Measurements from ENCODE around the gene TMEM185B.

The TMEM185B gene

DNA sequence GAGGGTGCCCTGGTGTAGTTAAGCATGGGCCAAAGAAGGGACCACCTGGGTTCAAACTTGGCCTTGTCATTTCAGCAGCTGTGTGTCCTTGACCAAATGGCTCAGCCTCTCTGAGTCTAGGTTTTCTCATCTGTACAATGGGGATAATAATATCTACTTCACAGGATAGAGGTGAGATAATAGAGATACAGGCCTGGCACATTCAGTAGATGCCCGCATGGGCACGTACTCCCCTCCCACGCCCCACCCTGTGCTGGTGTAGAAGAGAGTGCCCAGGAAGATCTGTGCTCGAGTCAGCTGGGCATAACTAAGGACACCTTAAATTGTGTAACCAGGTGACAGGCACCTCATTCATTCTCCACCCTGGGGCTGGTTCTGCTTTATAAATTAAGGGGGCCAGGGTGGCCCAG is 8.4 kb upstream of the TMEM185B start:
- Histone ChIP-seq H3K4me1 (ENCODE audit: control insufficient read depth, low read length) (peaks cover 57% of the 10 kb centered on the region), H3K4me3 (ENCODE audit: low read length) (no peak overlapping the region; the same call in 1 of the 2 replicates), H3K9me3 (ENCODE audit: control insufficient read depth, insufficient read depth, low read length) (no peaks in the 10 kb centered on the region), H4K20me1 (ENCODE audit: control insufficient read depth, insufficient read depth, low read depth, low read length) (no peaks in the 10 kb centered on the region), H3F3A (ENCODE audit: control insufficient read depth, insufficient read depth) (peaks cover 3% of the 10 kb centered on the region; the same call in 1 of the 2 replicates), H3K79me2 (ENCODE audit: control insufficient read depth, low read length) (no peaks in the 10 kb centered on the region), H3K27ac (ENCODE audit: low read depth, low read length) (no peak overlapping the region), H3K36me3 (ENCODE audit: control insufficient read depth, low read length) (no peaks in the 10 kb centered on the region), H3K27me3 (ENCODE audit: control insufficient read depth, low read length) (no peaks in the 10 kb centered on the region), H3K4me2 (ENCODE audit: low read length) (peak overlapping the region; percentile 72), H3K9me2 (replicated peaks; ENCODE audit: control insufficient read depth, low read length) (no peaks in the 10 kb centered on the region)
- TF ChIP-seq EZH2phosphoT487 (IDR thresholded peaks at IDR 0.05; ENCODE audit: borderline replicate concordance, low read length): no peak
- TF ChIP-seq, protein P1, sequence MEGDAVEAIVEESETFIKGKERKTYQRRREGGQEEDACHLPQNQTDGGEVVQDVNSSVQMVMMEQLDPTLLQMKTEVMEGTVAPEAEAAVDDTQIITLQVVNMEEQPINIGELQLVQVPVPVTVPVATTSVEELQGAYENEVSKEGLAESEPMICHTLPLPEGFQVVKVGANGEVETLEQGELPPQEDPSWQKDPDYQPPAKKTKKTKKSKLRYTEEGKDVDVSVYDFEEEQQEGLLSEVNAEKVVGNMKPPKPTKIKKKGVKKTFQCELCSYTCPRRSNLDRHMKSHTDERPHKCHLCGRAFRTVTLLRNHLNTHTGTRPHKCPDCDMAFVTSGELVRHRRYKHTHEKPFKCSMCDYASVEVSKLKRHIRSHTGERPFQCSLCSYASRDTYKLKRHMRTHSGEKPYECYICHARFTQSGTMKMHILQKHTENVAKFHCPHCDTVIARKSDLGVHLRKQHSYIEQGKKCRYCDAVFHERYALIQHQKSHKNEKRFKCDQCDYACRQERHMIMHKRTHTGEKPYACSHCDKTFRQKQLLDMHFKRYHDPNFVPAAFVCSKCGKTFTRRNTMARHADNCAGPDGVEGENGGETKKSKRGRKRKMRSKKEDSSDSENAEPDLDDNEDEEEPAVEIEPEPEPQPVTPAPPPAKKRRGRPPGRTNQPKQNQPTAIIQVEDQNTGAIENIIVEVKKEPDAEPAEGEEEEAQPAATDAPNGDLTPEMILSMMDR (IDR thresholded peaks at IDR 0.05; ENCODE audit: low read depth, low read length, poor library complexity, severe bottlenecking): no peak

DNA sequence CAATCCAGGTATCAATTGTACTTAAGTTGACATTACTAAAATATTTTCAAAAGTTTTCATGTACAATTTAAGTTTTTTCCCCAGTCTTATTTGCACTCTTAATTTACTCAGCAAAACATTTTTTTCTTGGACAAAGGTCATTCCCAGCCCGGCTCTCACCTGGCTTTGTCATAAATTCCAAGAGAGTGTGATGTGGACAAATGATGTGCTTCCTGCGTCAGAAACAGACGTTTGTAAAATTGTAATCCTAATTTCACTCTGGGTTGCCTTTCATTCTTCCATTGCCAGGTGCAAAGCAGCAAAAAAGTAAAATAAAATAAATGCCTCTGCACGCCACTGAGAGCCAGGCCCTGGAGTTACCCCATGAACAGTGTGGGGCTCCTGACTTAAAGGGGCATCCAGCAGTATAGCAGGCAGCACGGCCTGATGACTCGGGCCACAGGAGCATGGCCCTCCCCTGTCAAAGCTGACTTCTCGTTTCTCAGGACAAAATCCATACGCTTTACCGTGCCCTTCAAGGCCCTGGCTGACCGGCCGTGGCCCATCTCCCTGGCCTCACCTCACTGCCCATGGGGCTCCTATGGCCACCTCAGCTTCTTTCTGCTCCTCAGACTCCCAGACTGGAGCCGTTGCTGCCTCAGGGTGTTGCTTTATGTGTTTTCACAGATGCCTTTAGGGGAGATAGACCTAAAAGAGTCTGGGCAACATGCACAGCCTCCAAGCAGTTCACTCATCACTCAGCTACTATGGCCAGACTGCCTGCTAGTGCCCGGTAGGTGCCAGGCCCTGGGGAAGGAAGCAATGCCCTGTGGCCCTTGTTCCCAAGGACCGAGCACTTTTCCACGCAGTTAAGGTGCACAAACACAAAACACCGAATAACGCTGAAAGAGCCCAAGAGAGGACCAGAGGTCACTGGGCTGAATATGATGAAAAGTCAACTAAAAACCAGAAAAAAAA is 7.6 kb upstream of the TMEM185B start:
- H3K4me1 ChIP-seq (ENCODE audit: control insufficient read depth, low read length): peaks cover 57% of the 10 kb centered on the region
- no peak for TF ChIP-seq EZH2phosphoT487 (IDR thresholded peaks at IDR 0.05; ENCODE audit: borderline replicate concordance, low read length)
- TF ChIP-seq, protein P1 (IDR thresholded peaks at IDR 0.05; ENCODE audit: low read depth, low read length, poor library complexity, severe bottlenecking): no peak
- H3K9me3 ChIP-seq (ENCODE audit: control insufficient read depth, insufficient read depth, low read length): no peaks in the 10 kb centered on the region
- H3K27ac ChIP-seq (ENCODE audit: low read depth, low read length): no peak overlapping the region
- no peaks in the 10 kb centered on the region for H3K79me2 ChIP-seq (ENCODE audit: control insufficient read depth, low read length)
- no peak overlapping the region for H3K4me2 ChIP-seq (ENCODE audit: low read length)
- no peaks in the 10 kb centered on the region for H4K20me1 ChIP-seq (ENCODE audit: control insufficient read depth, insufficient read depth, low read depth, low read length)
- H3F3A ChIP-seq (ENCODE audit: control insufficient read depth, insufficient read depth): peaks cover 3% of the 10 kb centered on the region; the same call in 1 of the 2 replicates
- no peaks in the 10 kb centered on the region for H3K9me2 ChIP-seq (replicated peaks; ENCODE audit: control insufficient read depth, low read length)
- H3K27me3 ChIP-seq (ENCODE audit: control insufficient read depth, low read length): no peaks in the 10 kb centered on the region
- no peak overlapping the region for H3K4me3 ChIP-seq (ENCODE audit: low read length)
- no peaks in the 10 kb centered on the region for H3K36me3 ChIP-seq (ENCODE audit: control insufficient read depth, low read length)

DNA sequence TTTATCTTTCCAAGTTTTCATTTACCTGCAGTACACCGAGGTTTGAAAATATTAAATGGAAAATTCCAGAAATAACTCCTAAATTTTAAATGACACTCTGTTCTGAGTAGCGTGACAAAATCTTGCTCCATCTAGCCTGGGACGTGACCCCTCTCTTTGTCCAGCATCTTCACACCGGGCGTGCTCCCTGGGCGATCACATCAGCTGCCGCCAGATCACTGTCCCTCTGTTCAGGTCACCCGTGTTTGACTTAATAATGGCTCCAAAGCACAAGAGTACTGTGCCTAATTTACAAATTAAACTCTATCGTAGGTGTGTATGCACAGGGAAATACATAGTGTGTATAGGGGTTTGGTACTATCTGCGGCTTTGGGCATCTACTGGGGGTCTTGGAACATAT is 6.1 kb upstream of the TMEM185B start:
- Histone ChIP-seq H3K9me3 (ENCODE audit: control insufficient read depth, insufficient read depth, low read length) (no peaks in the 10 kb centered on the region), H3K4me1 (ENCODE audit: control insufficient read depth, low read length) (peaks cover 59% of the 10 kb centered on the region), H3K27me3 (ENCODE audit: control insufficient read depth, low read length) (no peaks in the 10 kb centered on the region), H3K79me2 (ENCODE audit: control insufficient read depth, low read length) (no peaks in the 10 kb centered on the region), H4K20me1 (ENCODE audit: control insufficient read depth, insufficient read depth, low read depth, low read length) (no peaks in the 10 kb centered on the region), H3K36me3 (ENCODE audit: control insufficient read depth, low read length) (no peaks in the 10 kb centered on the region), H3K4me2 (ENCODE audit: low read length) (no peak overlapping the region), H3F3A (ENCODE audit: control insufficient read depth, insufficient read depth) (peaks cover 3% of the 10 kb centered on the region; the same call in 1 of the 2 replicates), H3K27ac (ENCODE audit: low read depth, low read length) (no peak overlapping the region), H3K9me2 (replicated peaks; ENCODE audit: control insufficient read depth, low read length) (no peaks in the 10 kb centered on the region), H3K4me3 (ENCODE audit: low read length) (no peak overlapping the region)
- TF ChIP-seq, protein P1 (IDR thresholded peaks at IDR 0.05; ENCODE audit: low read depth, low read length, poor library complexity, severe bottlenecking): no peak
- TF ChIP-seq EZH2phosphoT487 (IDR thresholded peaks at IDR 0.05; ENCODE audit: borderline replicate concordance, low read length): no peak

Data from DOHH2 (cell line).